Stimulated activated CD4-positive, alpha-beta T cell treated with anti-CD3 and anti-CD28 coated beads, Interleukin-1b, Interleukin-23, amount 100 ng/mL, for 48 hours (primary cell): ENCODE data around the gene CBX5.
"Not testable (repeated sequence)": the region's sequence is repeated elsewhere in the genome, so short reads cannot be mapped to it uniquely, and the experiment has no call there.

Experiments used
- DNase-seq: peaks from one replicate; pipeline ENCODE4 v3.0.0-alpha.2; 2020

Gene CBX5

DNA sequence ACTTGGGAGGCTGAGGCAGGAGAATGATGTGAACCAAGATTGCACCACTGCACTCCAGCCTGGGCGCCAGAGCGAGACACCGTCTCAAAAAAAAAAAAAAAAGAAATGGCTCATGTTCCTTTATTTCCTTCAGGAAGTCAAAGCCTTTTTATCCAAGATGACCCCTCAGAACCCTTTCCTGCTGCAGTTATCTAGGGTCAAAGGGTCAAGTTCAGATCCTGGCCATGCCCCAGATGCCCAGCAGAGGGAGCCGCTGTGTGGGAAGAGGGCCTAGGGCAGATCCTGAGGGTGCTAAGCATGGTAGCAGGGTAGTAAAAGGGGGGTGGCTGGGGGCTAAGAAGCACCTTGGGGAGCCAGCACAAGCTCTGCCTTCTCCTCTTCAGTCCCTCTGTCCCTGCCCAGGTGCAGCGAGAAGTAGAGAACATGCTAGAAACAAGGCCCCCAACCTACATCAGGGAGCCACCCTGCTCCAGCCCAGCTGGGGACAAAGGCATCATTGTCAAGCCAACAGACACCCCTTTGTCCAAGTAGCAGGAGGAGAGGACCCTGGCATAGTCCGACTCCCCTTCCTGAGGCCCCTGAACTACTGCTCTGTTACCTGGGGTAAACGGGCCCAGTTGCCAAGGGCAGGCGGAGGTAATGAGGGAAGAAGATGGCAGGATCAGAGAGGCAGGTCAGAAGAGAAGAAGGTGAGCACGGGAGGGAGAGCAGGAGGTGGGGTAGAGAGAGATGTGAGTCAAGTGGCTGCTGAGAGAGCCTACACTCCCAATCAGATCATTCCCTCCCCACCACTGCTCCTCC lies 14.4 kb upstream of the CBX5 start:
- DNase-seq: peak; percentile 48

DNA sequence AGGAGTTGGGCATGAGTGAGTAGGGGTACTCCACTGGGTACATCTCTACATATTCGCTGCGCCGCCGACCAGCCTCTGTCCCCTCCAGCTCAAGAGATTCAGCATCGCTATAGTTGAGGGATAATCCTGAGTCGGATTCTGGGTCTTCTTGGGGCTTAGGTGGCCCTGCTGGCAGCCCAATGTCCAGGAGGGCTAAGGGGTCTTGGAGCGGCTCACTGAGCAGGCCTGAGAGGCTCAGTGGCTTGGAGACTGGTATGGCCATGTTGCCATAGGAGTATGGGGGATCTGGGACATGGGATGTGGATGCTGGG lies 13.0 kb upstream of the CBX5 start:
- no peak for DNase-seq

DNA sequence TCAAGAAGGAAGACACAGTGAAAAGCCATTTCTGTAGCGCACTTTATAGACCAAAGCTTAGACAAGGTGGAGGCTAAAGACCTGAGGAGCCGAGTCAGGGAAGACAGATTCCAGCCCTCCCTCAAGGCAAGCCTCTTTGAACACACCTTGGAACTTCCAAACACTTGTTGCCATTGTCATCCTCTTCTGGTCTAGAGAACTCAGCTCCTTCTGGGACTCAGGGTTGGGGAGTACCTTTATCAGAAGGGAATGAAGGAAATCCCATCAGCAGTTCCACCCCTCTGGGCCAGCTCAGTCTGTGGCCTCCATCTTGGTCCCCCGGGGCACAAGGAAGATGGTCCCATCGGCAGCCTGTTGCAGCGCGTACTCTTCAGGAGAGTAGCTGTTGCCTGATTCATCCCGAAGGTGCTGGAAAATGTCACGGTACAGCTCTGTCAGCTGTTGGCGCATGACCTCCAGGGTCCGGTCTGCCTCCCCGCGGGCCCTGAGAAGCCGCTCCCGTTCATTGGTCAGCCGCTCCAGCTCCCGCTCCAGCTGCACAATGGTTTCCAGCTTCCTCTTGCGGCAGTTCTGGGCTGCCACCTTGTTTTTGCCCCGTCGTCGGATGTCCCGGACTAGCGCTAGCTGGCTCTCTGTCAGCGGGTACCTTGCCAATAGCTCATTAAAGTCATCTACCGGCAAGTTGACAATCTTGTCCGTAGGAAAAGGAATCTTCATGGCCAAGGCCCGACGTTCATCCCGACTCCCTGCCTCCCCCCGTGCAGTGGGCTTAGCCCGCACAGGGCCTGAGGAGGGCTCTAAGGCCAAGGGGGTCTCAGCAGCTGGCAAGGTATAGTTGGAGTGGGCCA lies 12.4 kb upstream of the CBX5 start:
- no peak for DNase-seq

DNA sequence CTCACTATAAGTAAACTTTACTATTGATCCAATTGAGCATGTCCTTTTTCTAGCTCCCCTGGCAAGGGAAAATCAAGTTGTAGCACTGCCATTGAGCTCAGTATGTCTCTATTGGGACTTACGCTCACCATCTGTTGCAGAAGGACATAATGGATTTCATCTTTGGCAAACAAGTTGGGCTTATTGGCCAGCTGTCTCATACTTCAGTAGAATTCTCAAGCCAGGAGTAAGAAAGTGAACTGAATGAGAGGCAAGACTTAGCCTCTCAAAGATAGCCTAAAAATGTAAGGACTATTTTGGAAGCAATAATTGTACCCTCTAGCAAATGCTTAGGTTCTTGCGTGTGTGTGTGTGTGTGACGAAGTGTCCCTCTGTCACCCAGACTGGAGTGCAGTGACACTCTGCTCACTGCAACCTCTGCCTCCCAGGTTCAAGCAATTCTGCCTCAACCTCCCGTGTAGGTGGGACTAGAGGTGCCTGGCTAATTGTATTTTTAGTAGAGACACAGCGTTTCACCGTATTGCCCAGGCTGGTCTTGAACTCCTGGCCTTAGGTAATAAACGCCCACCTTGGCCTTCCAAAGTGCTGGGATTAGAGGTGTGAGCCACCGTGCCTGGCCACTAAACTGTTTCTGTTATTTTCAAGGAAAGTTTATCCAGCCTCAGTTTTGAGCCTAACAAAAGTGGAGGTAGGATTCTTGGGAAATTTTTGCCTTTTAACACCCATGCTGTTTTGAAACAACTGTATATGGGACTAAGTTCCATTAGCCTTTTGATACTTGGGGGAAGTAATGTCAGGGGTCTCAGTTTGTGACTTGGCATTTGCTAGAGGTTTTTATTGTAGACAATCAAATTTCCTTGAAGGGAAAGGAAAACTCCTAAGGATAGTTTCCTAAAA lies 7.6 kb upstream of the CBX5 start:
- no peak for DNase-seq

GRCh38 chr12:54286042-54287030 lies 6.4 kb upstream of the CBX5 start:
- no peak for DNase-seq

- no peak for DNase-seq
Observed at GRCh38 chr12:54285150-54286041, 5.5 kb upstream of the CBX5 start.

- not testable (repeated sequence) for DNase-seq
Observed at GRCh38 chr12:54284070-54284780, 4.3 kb upstream of the CBX5 start.

GRCh38 chr12:54282949-54283593 lies 3.1 kb upstream of the CBX5 start:
- peak; percentile 53 for DNase-seq

- not testable (repeated sequence) for DNase-seq
Observed at GRCh38 chr12:54281694-54282093, 1.8 kb upstream of the CBX5 start.

- DNase-seq: not testable (repeated sequence)
Observed at GRCh38 chr12:54281261-54281638, 1.3 kb upstream of the CBX5 start.

DNA sequence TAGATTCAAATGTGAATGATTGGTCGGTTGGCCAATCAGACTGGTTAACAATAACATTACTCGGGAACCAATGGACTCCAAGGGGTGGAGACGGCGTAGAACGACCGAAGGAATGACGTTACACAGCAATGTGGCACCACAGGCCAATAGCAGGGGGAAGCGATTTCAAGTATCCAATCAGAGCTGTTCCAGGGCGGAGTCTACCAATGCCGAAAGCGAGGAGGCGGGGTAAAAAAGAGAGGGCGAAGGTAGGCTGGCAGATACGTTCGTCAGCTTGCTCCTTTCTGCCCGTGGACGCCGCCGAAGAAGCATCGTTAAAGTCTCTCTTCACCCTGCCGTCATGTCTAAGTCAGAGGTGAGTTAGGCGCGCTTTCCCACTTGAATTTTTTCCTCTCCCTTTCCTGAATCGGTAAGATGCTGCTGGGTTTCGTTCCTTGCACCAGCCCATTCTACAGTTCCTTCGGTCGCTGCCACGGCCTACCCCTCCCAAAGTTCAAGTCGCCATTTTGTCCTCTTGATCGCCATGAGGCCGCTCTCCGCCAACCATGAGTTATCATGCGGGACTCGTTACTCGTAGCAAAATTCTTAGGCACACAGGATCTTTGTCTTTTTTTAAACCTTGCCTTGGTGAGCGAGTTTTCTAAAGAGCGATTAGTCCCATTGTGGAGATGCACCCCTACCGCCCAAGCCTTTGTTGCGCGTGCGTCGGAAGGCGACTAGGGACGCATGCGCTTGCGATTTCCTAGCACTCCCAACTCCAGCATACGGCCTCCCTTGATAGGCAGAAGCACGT lies 742 bp upstream of the CBX5 start, which contains the start of gene HNRNPA1:
HNRNPA1 (plus strand) TSS at position 259 of the 793 bp plus-strand sequence; CDS start at position 341, 82 bp downstream.
- DNase-seq: peak; percentile 98

GRCh38 chr12:54279227-54279631 lies 693 bp downstream of the CBX5 start:
- no peak for DNase-seq

DNA sequence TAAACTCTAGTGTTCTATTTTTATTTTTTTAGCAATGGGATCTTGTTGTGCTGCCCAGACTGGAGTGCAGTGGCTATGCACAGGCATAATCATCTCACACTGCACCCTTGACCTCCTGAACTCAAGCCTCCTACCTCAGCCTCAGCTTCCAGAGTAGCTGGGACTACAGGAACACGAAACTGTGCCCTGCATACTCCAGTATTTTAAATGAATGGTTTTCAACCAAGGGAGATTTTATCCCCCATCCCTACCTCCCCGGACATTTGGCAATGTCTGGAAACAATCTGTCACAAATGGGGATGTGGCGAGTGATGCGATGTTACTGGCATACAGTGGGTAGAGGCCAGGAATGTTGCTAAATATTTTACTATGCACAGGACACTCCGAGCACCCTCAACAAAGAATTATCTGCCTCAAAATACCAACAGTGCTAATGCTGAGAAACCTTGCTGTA lies 2.1 kb downstream of the CBX5 start:
- DNase-seq: no peak

DNA sequence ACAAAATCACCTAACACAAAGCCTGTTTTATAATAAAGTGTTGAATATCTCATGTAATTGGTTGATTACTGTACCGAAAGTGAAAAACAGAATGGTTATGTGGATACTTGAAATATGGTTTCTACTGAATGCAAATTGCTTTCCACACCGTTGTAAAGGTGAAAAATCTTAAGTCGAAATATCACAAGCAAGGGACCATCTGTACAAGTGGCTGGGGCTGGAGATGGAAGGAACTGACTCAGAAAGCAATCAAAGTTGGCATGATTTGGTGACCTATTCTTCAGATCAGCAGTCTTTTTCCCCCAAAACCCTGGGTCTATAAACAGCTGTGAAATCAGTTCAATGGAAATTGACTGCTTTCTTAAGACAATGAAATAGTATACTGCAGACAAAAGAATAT lies 3.6 kb downstream of the CBX5 start:
- no peak for DNase-seq

DNA sequence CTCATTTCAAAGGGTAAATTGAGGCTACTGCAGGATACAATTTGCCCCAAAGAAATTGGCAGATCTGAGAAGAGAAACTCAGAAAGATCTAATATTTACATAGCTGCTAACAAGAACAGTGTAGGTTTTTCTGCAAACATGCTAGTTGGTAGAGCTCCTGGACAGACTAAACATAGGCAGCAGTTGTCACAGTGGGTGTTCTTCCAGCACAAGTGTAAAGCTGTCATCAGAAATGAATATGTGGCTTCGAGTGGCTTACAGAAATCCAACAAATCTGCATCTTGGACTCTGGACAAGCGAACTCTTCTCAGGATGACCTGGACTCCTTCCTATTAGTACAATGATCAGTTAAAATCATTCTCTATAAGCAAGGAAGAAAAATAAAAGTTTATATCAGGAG lies 5.9 kb downstream of the CBX5 start:
- no peak for DNase-seq

- no peak for DNase-seq
Observed at GRCh38 chr12:54272214-54272613, 7.7 kb downstream of the CBX5 start.

- DNase-seq: peak; percentile 25
Observed at GRCh38 chr12:54270345-54270744, 9.6 kb downstream of the CBX5 start.

GRCh38 chr12:54266852-54267251 lies 13.1 kb downstream of the CBX5 start:
- no peak for DNase-seq
